ENCODE data around the gene HABP4.

The HABP4 gene

DNA sequence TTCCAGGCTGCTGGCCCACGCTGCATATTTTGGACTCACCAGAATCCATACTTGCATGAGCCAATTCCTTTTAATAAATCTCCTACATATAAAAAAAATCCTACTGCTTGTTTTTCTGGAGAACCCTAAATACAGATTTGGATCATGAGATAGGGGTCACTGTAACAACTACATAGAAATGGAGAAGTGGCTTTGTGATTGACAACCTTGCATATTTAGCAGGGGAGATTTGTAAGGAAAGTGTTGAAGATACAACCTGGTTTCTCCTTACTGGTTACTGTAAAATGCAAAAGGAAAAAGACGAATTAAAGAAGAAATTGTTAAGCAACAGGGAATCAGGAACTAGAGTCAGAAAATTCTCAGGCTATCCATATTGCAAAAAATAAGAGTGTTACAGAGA is 74.8 kb downstream of the HABP4 start:
- DNase-seq = no peak

- DNase-seq = no peak
These were observed 82.2 kb downstream of the HABP4 start for GRCh38 chr9:96532173-96532572.

DNA sequence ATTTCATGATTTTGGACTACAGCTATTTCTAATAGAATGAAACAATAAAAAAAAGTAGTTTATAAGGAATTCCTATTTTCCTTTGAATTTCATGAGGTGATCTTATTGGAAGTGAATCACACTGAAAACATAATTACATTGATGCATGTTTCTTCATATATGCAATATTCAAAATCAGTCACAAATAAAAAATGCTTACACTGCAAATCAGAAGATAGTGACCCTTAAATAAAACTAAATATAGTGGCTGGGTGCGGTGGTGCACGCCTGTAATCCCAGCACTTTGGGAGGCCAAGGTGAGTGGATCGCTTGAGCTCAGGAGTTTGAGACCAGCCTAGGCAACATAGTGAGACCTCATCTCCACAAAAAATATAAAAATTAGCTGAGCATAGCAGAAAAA is 90.1 kb downstream of the HABP4 start:
- DNase-seq = no peak

All from activated T-cell treated with anti-CD3 and anti-CD28 coated beads for 4 hours (primary cell).